Keratinocyte (primary cell): Measurements from ENCODE around the gene ITGBL1. TPM values are rescaled to one million over a fixed set of nuclear protein-coding genes. Genes with fewer than 3 reads are reported as not detected.

Source experiments
- DNase-seq: peaks from one replicate; pipeline ENCODE4 v3.0.0-alpha.2; 2011; ENCODE audit warnings: low read depth, missing footprints, low spot score
- FAIRE-seq: peaks from 2 replicates; lab custom pipeline; 2011; peaks lifted over from hg19 to GRCh38; lab: Jason Lieb, UNC
- H2AFZ ChIP-seq: 2 replicates; pipeline ENCODE4 v1.6.0; 2012; ENCODE audit warnings: low read length, control low read depth, inconsistent platforms; ENCODE audit not compliant: control insufficient read depth
- H3K27ac ChIP-seq: 2 replicates; pipeline ENCODE4 v1.5.1; 2011; ENCODE audit warnings: low read length; ENCODE audit not compliant: control insufficient read depth, insufficient read depth
- H3K27me3 ChIP-seq: 3 replicates; pipeline ENCODE4 v1.6.0; 2011; ENCODE audit warnings: low read length; ENCODE audit not compliant: control insufficient read depth, insufficient read depth; ENCODE audit errors: extremely low read depth
- H3K36me3 ChIP-seq, 2 experiments: 2 replicates in 1 of 2; 3 replicates in 1 of 2; pipeline ENCODE4 v1.5.1; 2011; ENCODE audit warnings: low read length in 2 of 2, mild to moderate bottlenecking in 1 of 2; ENCODE audit not compliant: control insufficient read depth in 2 of 2, insufficient read depth in 2 of 2; ENCODE audit errors: extremely low read depth in 1 of 2
- H3K4me1 ChIP-seq: 3 replicates; pipeline ENCODE4 v1.5.1; 2011; ENCODE audit warnings: low read length; ENCODE audit not compliant: control insufficient read depth, insufficient read depth; ENCODE audit errors: extremely low read depth
- H3K4me2 ChIP-seq: 3 replicates; pipeline ENCODE4 v1.6.0; 2011; ENCODE audit warnings: low read depth, low read length; ENCODE audit not compliant: control insufficient read depth, insufficient read depth; ENCODE audit errors: extremely low read depth
- H3K4me3 ChIP-seq, 3 experiments: fragments of 200-600 bp in 1 of 3; sonication (generic) in 1 of 3; 2 replicates in 2 of 3; 3 replicates in 1 of 3; pipeline ENCODE4 v1.5.1; 2011 to 2016; ENCODE audit warnings: low read length in 3 of 3, mild to moderate bottlenecking in 3 of 3, control low read depth in 2 of 3, inconsistent platforms in 1 of 3, low read depth in 1 of 3, mixed read lengths in 1 of 3, mixed run types in 1 of 3, moderate library complexity in 1 of 3; ENCODE audit not compliant: control insufficient read depth in 2 of 3, insufficient read depth in 2 of 3; ENCODE audit errors: extremely low read depth in 1 of 3
- H3K79me2 ChIP-seq: 2 replicates; pipeline ENCODE4 v1.6.0; 2012; ENCODE audit warnings: low read length; ENCODE audit not compliant: control insufficient read depth, insufficient read depth
- H3K9ac ChIP-seq: 3 replicates; pipeline ENCODE4 v1.6.0; 2011; ENCODE audit warnings: low read length; ENCODE audit not compliant: control insufficient read depth, insufficient read depth; ENCODE audit errors: extremely low read depth
- H3K9me1 ChIP-seq: 3 replicates; pipeline ENCODE4 v1.6.0; 2011; ENCODE audit warnings: low read length; ENCODE audit not compliant: control insufficient read depth, insufficient read depth; ENCODE audit errors: extremely low read depth
- H3K9me3 ChIP-seq: 2 replicates; pipeline ENCODE4 v1.5.1; 2012; ENCODE audit warnings: low read depth, low read length; ENCODE audit not compliant: control insufficient read depth
- H4K20me1 ChIP-seq: 3 replicates; pipeline ENCODE4 v1.6.0; 2011; ENCODE audit warnings: low read length; ENCODE audit not compliant: control insufficient read depth, insufficient read depth; ENCODE audit errors: extremely low read depth
- CTCF ChIP-seq, 3 experiments: IDR thresholded peaks in 1 of 3; conservative IDR thresholded peaks in 1 of 3; optimal IDR thresholded peaks in 1 of 3; 2 replicates in 2 of 3; 3 replicates in 1 of 3; pipeline versions ENCODE3 to v1.5.1; 2011; ENCODE audit warnings: low read length in 3 of 3, mild to moderate bottlenecking in 3 of 3, moderate library complexity in 2 of 3, control low read depth in 1 of 3, inconsistent platforms in 1 of 3; ENCODE audit not compliant: insufficient read depth in 2 of 3; ENCODE audit errors: extremely low read depth in 1 of 3
- EZH2 ChIP-seq: IDR thresholded peaks from one replicate; pipeline ENCODE4 v1.6.1; 2012; ENCODE audit warnings: inconsistent platforms, mild to moderate bottlenecking, low read length, moderate library complexity
- dilution Hi-C: fragments of 300-500 bp; cut with MboI; formaldehyde crosslinking; loops from one replicate; pipeline ENCODE4 v1.7.0; 2020; ENCODE audit warnings: low sequenced_read_pairs; ENCODE audit not compliant: extremely low pct_ligation_motif_present
- polyA plus RNA-seq, 5 experiments: library from polyadenylated mRNA; depleted of rRNA in 3 of 5; stranded (reverse) in 3 of 5; stranded (forward) in 1 of 5; unstranded in 1 of 5; fragments of >200 nt; gene quantifications; 1 replicate in 1 of 5; 2 replicates in 3 of 5; 3 replicates in 1 of 5; pipeline versions ENCODE4 v1.2.1 to v1.2.3, GENCODE V29; 2011 to 2012; ENCODE audit warnings: missing spikeins in 2 of 5, low read depth in 1 of 5, low replicate concordance in 1 of 5

ITGBL1 gene
- polyA plus RNA-seq, 1 donor (not counting 4 experiments of a cell fraction or from before 2014, with no cell fraction given): 2.1 TPM

GRCh38 chr13:101707659-101708058, 255.2 kb downstream of the ITGBL1 start:
- H3K9ac ChIP-seq: no peak overlapping the region
- no peak for TF ChIP-seq CTCF (optimal IDR thresholded peaks at IDR 0.05 in 1 of 3, IDR thresholded peaks at IDR 0.05 in 1 of 3, conservative IDR thresholded peaks at IDR 0.05 in 1 of 3; ENCODE audit: extremely low read depth in 1 of 3, insufficient read depth in 2 of 3, low read length in 3 of 3)
- TF ChIP-seq EZH2: no peak
- no peaks in the 10 kb centered on the region for H3K36me3 ChIP-seq
- dilution Hi-C loops: no loop called here
- H3K27ac ChIP-seq: no peak overlapping the region
- H3K4me2 ChIP-seq: no peak overlapping the region
- FAIRE-seq (no peak), DNase-seq (no peak)
- no peaks in the 10 kb centered on the region for H3K79me2 ChIP-seq
- H3K9me3 ChIP-seq: no peaks in the 10 kb centered on the region
- no peak overlapping the region for H3K4me3 ChIP-seq
- no peak overlapping the region for H2AFZ ChIP-seq
- H3K9me1 ChIP-seq: no peaks in the 10 kb centered on the region
- no peaks in the 10 kb centered on the region for H3K27me3 ChIP-seq
- H4K20me1 ChIP-seq: no peaks in the 10 kb centered on the region
- H3K4me1 ChIP-seq: no peaks in the 10 kb centered on the region

- Histone ChIP-seq H3K4me3 (no peak overlapping the region), H3K79me2 (no peaks in the 10 kb centered on the region), H3K27me3 (no peaks in the 10 kb centered on the region), H3K4me2 (no peak overlapping the region), H3K36me3 (no peaks in the 10 kb centered on the region), H3K27ac (no peak overlapping the region), H3K9ac (no peak overlapping the region), H4K20me1 (no peaks in the 10 kb centered on the region), H3K9me1 (no peaks in the 10 kb centered on the region), H2AFZ (no peak overlapping the region), H3K9me3 (no peaks in the 10 kb centered on the region), H3K4me1 (no peaks in the 10 kb centered on the region)
- FAIRE-seq: no peak
- no peak for DNase-seq
- TF ChIP-seq CTCF (optimal IDR thresholded peaks at IDR 0.05 in 1 of 3, IDR thresholded peaks at IDR 0.05 in 1 of 3, conservative IDR thresholded peaks at IDR 0.05 in 1 of 3; ENCODE audit: extremely low read depth in 1 of 3, insufficient read depth in 2 of 3, low read length in 3 of 3) (no peak), EZH2 (no peak)
- dilution Hi-C loops: no loop called here
Measured at GRCh38 chr13:101708115-101708514, 255.6 kb downstream of the ITGBL1 start.
